ENCODE results near the gene MYL6.

DNA sequence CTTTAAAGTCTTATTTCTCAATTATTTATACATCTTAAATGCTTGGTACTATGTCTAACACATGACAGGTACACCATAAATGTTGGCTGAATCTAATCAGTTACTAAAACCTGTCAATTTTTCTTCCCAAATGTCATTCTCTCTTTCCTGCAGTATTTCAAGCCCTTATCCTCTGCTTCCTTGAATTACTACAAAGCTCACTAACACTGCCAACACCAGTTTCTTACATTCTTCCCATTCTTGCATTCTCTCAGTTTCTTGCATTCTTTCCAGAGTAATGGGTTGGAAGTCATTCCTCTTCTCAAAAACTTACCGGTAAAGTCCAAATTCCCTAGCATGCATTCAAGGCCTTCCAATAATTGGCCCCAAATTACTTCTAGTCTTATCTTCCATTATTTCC lies 40.7 kb downstream of the MYL6 start:
- no peak for TF ChIP-seq POLR2AphosphoS5 (IDR thresholded peaks at IDR 0.05; ENCODE audit: insufficient read depth, low read depth, low read length)
- TF ChIP-seq, protein P1, sequence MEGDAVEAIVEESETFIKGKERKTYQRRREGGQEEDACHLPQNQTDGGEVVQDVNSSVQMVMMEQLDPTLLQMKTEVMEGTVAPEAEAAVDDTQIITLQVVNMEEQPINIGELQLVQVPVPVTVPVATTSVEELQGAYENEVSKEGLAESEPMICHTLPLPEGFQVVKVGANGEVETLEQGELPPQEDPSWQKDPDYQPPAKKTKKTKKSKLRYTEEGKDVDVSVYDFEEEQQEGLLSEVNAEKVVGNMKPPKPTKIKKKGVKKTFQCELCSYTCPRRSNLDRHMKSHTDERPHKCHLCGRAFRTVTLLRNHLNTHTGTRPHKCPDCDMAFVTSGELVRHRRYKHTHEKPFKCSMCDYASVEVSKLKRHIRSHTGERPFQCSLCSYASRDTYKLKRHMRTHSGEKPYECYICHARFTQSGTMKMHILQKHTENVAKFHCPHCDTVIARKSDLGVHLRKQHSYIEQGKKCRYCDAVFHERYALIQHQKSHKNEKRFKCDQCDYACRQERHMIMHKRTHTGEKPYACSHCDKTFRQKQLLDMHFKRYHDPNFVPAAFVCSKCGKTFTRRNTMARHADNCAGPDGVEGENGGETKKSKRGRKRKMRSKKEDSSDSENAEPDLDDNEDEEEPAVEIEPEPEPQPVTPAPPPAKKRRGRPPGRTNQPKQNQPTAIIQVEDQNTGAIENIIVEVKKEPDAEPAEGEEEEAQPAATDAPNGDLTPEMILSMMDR (IDR thresholded peaks at IDR 0.05; ENCODE audit: extremely low read depth in 1 of 2, insufficient read depth in 1 of 2, low read depth in 1 of 2, low read length in 2 of 2), result no peak
- TF ChIP-seq, protein P2, sequence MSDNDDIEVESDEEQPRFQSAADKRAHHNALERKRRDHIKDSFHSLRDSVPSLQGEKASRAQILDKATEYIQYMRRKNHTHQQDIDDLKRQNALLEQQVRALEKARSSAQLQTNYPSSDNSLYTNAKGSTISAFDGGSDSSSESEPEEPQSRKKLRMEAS (IDR thresholded peaks at IDR 0.05; ENCODE audit: insufficient read depth, insufficient read length), result no peak
